ENCODE results near the gene IFNA17.
"Not testable (repeated sequence)": the region's sequence is repeated elsewhere in the genome, so short reads cannot be mapped to it uniquely, and the experiment has no call there.

- TF ChIP-seq CTCF, POLR2A (IDR thresholded peaks at IDR 0.05): not testable (repeated sequence)
Measured at GRCh38 chr9:21217211-21217610, 10.8 kb downstream of the IFNA17 start, which contains the start of gene IFNA16.

All from testis (tissue), 2 donors.